HEK293 (cell line): Measurements from ENCODE around the gene WDR72.

ENCODE experiments used
- CTCF ChIA-PET: fragments of 350-600 bp; formaldehyde crosslinking; extraction: SDS; loops from one replicate; lab custom pipeline; 2021; ENCODE audit warnings: antibody characterized with exemption; lab: Yijun Ruan, JAX
- POLR2A ChIA-PET: fragments of 300-600 bp; formaldehyde crosslinking; extraction: SDS; loops from one replicate; lab custom pipeline; 2020; ENCODE audit warnings: antibody characterized with exemption, inconsistent platforms; lab: Yijun Ruan, JAX
- H3K27ac ChIP-seq: fragments of 200-500 bp; sonication (Bioruptor generic); 2 replicates; pipeline ENCODE4 v1.5.1; 2014; ENCODE audit warnings: low read depth, low read length, control low read depth, inconsistent platforms; ENCODE audit errors: extremely low read depth
- H3K36me3 ChIP-seq, 2 experiments: fragments of 200-500 bp in 1 of 2; sonication (Bioruptor generic) in 1 of 2; 1 replicate in 1 of 2; 2 replicates in 1 of 2; pipeline ENCODE4 v1.5.1; 2014 to 2017; ENCODE audit warnings: inconsistent platforms in 2 of 2, low read length in 2 of 2; ENCODE audit not compliant: control insufficient read depth in 2 of 2, insufficient read depth in 1 of 2
- H3K4me1 ChIP-seq: fragments of 200-500 bp; sonication (Bioruptor generic); 2 replicates; pipeline ENCODE4 v1.5.1; 2014; ENCODE audit warnings: mild to moderate bottlenecking, low read length, inconsistent platforms; ENCODE audit not compliant: control insufficient read depth, insufficient read depth
- H3K4me3 ChIP-seq: 2 replicates; pipeline ENCODE4 v1.5.1; 2011; ENCODE audit warnings: low read depth, mild to moderate bottlenecking, control low read depth, low read length, moderate library complexity
- H3K9me3 ChIP-seq: fragments of 200-500 bp; sonication (Bioruptor generic); 2 replicates; pipeline ENCODE4 v1.5.1; 2014; ENCODE audit warnings: low read depth, low read length, inconsistent platforms; ENCODE audit not compliant: control insufficient read depth, insufficient read depth
- BCL11B ChIP-seq: fragments of 450-650 bp; formaldehyde crosslinking; IDR thresholded peaks from 2 replicates; pipeline ENCODE4 v1.5.1; 2016; ENCODE audit warnings: low read depth, missing biosample characterization, missing genetic modification characterization
- HOXD13 ChIP-seq: sonication (generic); formaldehyde crosslinking; IDR thresholded peaks from 2 replicates; pipeline ENCODE4 v1.8.0; 2022; ENCODE audit warnings: missing genetic modification reagents, borderline replicate concordance
- IKZF3 ChIP-seq: fragments of 450-650 bp; IDR thresholded peaks from 2 replicates; pipeline ENCODE4 v1.5.0; 2018; ENCODE audit warnings: missing biosample characterization, mild to moderate bottlenecking, missing genetic modification characterization, moderate library complexity
- REST ChIP-seq: fragments of 450-650 bp; formaldehyde crosslinking; IDR thresholded peaks from 2 replicates; pipeline ENCODE4 v1.5.1; 2016; ENCODE audit warnings: missing biosample characterization, missing genetic modification characterization
- SP3 ChIP-seq: fragments of 450-650 bp; formaldehyde crosslinking; IDR thresholded peaks from 2 replicates; pipeline ENCODE4 v1.5.1; 2016; ENCODE audit warnings: missing biosample characterization, missing genetic modification characterization
- TCF7L2 ChIP-seq: IDR thresholded peaks from 2 replicates; pipeline ENCODE4 v1.6.1; 2011; ENCODE audit warnings: low read depth, mild to moderate bottlenecking, inconsistent platforms, low read length, moderate library complexity, borderline replicate concordance
- ZNF16 ChIP-seq: fragments of 450-650 bp; formaldehyde crosslinking; IDR thresholded peaks from 2 replicates; pipeline ENCODE4 v1.5.1; 2016; ENCODE audit warnings: low read depth, missing biosample characterization, missing genetic modification characterization
- ZNF19 ChIP-seq: fragments of 450-650 bp; formaldehyde crosslinking; IDR thresholded peaks from 2 replicates; pipeline ENCODE4; 2016; ENCODE audit warnings: missing biosample characterization, missing genetic modification characterization, low read depth
- ZNF214 ChIP-seq: fragments of 450-650 bp; formaldehyde crosslinking; IDR thresholded peaks from 2 replicates; pipeline ENCODE4 v1.5.1; 2017; ENCODE audit warnings: missing biosample characterization, mild to moderate bottlenecking, missing genetic modification characterization, borderline replicate concordance
- ZNF266 ChIP-seq: fragments of 450-650 bp; formaldehyde crosslinking; IDR thresholded peaks from 2 replicates; pipeline ENCODE4 v1.5.1; 2016; ENCODE audit warnings: missing biosample characterization, missing genetic modification characterization, low read depth
- ZNF404 ChIP-seq: fragments of 450-650 bp; formaldehyde crosslinking; IDR thresholded peaks from 2 replicates; pipeline ENCODE4 v1.5.1; 2017; ENCODE audit warnings: missing biosample characterization, missing genetic modification characterization
- ZNF416 ChIP-seq: fragments of 450-650 bp; formaldehyde crosslinking; IDR thresholded peaks from 2 replicates; pipeline ENCODE4 v1.5.1; 2016; ENCODE audit warnings: missing biosample characterization, missing genetic modification characterization
- ZNF473 ChIP-seq: fragments of 450-650 bp; formaldehyde crosslinking; IDR thresholded peaks from 2 replicates; pipeline ENCODE4 v1.5.1; 2017; ENCODE audit warnings: missing biosample characterization, missing genetic modification characterization
- ZNF514 ChIP-seq: fragments of 450-650 bp; formaldehyde crosslinking; IDR thresholded peaks from 2 replicates; pipeline ENCODE4 v1.5.1; 2016; ENCODE audit warnings: missing biosample characterization, missing genetic modification characterization
- ZNF521 ChIP-seq: fragments of 450-650 bp; formaldehyde crosslinking; IDR thresholded peaks from 2 replicates; pipeline ENCODE4 v1.5.1; 2017; ENCODE audit warnings: missing biosample characterization, mild to moderate bottlenecking, missing genetic modification characterization
- ZNF560 ChIP-seq: fragments of 450-650 bp; formaldehyde crosslinking; IDR thresholded peaks from 2 replicates; pipeline ENCODE4 v1.5.1; 2017; ENCODE audit warnings: missing biosample characterization, missing genetic modification characterization, borderline replicate concordance
- ZNF571 ChIP-seq: fragments of 450-650 bp; formaldehyde crosslinking; IDR thresholded peaks from 2 replicates; pipeline ENCODE4 v1.5.0; 2017; ENCODE audit warnings: missing biosample characterization, missing genetic modification characterization
- ZNF658 ChIP-seq: fragments of 450-650 bp; formaldehyde crosslinking; IDR thresholded peaks from 2 replicates; pipeline ENCODE4; 2016; ENCODE audit warnings: missing biosample characterization, missing genetic modification characterization
- ZNF692 ChIP-seq: fragments of 450-650 bp; formaldehyde crosslinking; IDR thresholded peaks from 2 replicates; pipeline ENCODE4 v1.5.1; 2016; ENCODE audit warnings: missing biosample characterization, missing genetic modification characterization
- ZSCAN16 ChIP-seq: fragments of 450-650 bp; formaldehyde crosslinking; IDR thresholded peaks from 2 replicates; pipeline ENCODE4 v1.5.1; 2016; ENCODE audit warnings: missing biosample characterization, missing genetic modification characterization
- TF ChIP-seq, protein P1 (sequence below): fragments of 450-650 bp; formaldehyde crosslinking; IDR thresholded peaks from 2 replicates; pipeline ENCODE4 v1.5.1; 2017; ENCODE audit warnings: missing biosample characterization, missing genetic modification characterization
- TF ChIP-seq, protein P2 (sequence below): fragments of 450-650 bp; formaldehyde crosslinking; IDR thresholded peaks from 2 replicates; pipeline ENCODE4 v1.5.1; 2016; ENCODE audit warnings: missing biosample characterization, missing genetic modification characterization
- TF ChIP-seq, protein P3 (sequence below): IDR thresholded peaks from 2 replicates; pipeline ENCODE4 v1.6.1; 2011; ENCODE audit warnings: mild to moderate bottlenecking, low read depth, low read length, borderline replicate concordance

Gene WDR72

GRCh38 chr15:53472210-53472609, 287.3 kb downstream of the WDR72 start:
- TF ChIP-seq ZNF214 (tag by site-specific recombination) (no peak), ZNF19 (no peak), ZNF514 (tag by site-specific recombination) (no peak), ZNF658 (tag by site-specific recombination) (no peak), ZNF521 (tag by site-specific recombination) (no peak), SP3 (tag by site-specific recombination) (no peak), BCL11B (tag by site-specific recombination) (no peak), ZNF571 (tag by site-specific recombination) (no peak), HOXD13 (CRISPR knock-in tag) (no peak), ZNF266 (no peak), ZNF473 (tag by site-specific recombination) (no peak), TCF7L2 (no peak), REST (tag by site-specific recombination) (no peak), ZNF560 (tag by site-specific recombination) (no peak)
- TF ChIP-seq, protein P1, sequence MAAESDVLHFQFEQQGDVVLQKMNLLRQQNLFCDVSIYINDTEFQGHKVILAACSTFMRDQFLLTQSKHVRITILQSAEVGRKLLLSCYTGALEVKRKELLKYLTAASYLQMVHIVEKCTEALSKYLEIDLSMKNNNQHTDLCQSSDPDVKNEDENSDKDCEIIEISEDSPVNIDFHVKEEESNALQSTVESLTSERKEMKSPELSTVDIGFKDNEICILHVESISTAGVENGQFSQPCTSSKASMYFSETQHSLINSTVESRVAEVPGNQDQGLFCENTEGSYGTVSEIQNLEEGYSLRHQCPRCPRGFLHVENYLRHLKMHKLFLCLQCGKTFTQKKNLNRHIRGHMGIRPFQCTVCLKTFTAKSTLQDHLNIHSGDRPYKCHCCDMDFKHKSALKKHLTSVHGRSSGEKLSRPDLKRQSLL = no peak
- no peak overlapping the region for H3K4me3 ChIP-seq
- H3K36me3 ChIP-seq = no peaks in the 10 kb centered on the region
- H3K27ac ChIP-seq = no peak overlapping the region
- H3K9me3 ChIP-seq = no peaks in the 10 kb centered on the region
- ChIA-PET CTCF (no interaction called here), POLR2A (no interaction called here)
- H3K4me1 ChIP-seq = no peaks in the 10 kb centered on the region

- no peaks in the 10 kb centered on the region for H3K9me3 ChIP-seq
- H3K4me1 ChIP-seq = no peaks in the 10 kb centered on the region
- no peak for TF ChIP-seq IKZF3 (tag by site-specific recombination)
- TF ChIP-seq, protein P2, sequence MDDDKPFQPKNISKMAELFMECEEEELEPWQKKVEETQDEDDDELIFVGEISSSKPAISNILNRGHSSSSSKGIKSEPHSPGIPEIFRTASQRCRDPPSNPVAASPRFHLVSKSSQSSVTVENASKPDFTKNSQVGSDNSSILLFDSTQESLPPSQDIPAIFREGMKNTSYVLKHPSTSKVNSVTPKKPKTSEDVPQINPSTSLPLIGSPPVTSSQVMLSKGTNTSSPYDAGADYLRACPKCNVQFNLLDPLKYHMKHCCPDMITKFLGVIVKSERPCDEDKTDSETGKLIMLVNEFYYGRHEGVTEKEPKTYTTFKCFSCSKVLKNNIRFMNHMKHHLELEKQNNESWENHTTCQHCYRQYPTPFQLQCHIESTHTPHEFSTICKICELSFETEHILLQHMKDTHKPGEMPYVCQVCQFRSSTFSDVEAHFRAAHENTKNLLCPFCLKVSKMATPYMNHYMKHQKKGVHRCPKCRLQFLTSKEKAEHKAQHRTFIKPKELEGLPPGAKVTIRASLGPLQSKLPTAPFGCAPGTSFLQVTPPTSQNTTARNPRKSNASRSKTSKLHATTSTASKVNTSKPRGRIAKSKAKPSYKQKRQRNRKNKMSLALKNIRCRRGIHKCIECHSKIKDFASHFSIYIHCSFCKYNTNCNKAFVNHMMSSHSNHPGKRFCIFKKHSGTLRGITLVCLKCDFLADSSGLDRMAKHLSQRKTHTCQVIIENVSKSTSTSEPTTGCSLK = no peak
- TF ChIP-seq, protein P3, sequence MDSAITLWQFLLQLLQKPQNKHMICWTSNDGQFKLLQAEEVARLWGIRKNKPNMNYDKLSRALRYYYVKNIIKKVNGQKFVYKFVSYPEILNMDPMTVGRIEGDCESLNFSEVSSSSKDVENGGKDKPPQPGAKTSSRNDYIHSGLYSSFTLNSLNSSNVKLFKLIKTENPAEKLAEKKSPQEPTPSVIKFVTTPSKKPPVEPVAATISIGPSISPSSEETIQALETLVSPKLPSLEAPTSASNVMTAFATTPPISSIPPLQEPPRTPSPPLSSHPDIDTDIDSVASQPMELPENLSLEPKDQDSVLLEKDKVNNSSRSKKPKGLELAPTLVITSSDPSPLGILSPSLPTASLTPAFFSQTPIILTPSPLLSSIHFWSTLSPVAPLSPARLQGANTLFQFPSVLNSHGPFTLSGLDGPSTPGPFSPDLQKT = no peak
- TF ChIP-seq ZNF416 (tag by site-specific recombination) = no peak
- no peak for TF ChIP-seq ZNF692
- TF ChIP-seq ZSCAN16 (tag by site-specific recombination) = no peak
- no peak for TF ChIP-seq REST (tag by site-specific recombination)
- TF ChIP-seq ZNF404 (tag by site-specific recombination) = no peak
- no peak for TF ChIP-seq ZNF16 (tag by site-specific recombination)
- no peak for TF ChIP-seq ZNF473 (tag by site-specific recombination)
- TF ChIP-seq HOXD13 (CRISPR knock-in tag) = no peak
- TF ChIP-seq, all 188 proteins: peak for 0
- Histone ChIP-seq H3K4me3 (no peak overlapping the region), H3K36me3 (no peaks in the 10 kb centered on the region), H3K27ac (no peak overlapping the region)
- ChIA-PET CTCF (no interaction called here), POLR2A (no interaction called here)
These were observed 288.7 kb downstream of the WDR72 start for GRCh38 chr15:53470743-53471142.
